HG03571 (cell line): ENCODE data around the gene EXD3.
"Not testable (repeated sequence)": the region's sequence is repeated elsewhere in the genome, so short reads cannot be mapped to it uniquely, and the experiment has no call there.

Source experiments
- ATAC-seq: cut with Tn5 transposase; IDR thresholded peaks from one replicate; pipeline ENCODE4 v1.9.1; 2021; ENCODE audit not compliant: unreplicated experiment

EXD3 gene

DNA sequence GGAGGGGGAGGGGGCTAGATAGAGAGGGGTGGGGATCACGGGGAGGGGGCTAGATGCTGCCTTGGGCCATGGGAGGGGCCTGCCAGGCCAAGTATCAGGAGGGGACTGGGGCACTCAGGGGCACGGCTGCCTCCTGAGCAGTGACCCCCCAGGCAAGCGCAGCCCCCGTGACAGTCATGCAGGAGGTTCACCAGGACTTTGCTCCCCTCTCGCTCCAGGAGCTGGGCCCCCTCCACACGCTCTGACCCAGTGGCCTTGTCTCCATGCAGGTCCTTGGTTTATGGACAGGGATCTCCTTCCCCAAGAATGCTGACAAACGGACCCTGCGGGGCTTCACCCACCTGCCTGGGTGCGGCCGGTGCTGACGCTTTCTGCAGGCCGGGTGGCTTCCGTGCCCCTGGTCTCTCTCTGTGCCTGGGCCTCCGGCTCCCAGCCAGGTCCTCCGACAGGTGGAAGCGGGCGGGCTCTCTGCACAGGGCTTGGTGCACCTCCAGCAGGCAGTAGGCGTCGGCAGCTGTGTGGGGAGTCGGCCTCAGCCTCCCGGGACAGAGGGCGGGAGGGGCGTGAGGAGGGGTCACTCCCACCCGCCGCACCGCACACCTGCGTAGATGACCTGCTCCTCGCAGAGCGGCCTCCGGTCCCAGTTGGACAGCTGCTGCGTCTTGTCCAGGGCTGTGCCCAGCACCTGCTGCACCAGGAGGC, 74.0 kb downstream of the EXD3 start:
- no peak for ATAC-seq

DNA sequence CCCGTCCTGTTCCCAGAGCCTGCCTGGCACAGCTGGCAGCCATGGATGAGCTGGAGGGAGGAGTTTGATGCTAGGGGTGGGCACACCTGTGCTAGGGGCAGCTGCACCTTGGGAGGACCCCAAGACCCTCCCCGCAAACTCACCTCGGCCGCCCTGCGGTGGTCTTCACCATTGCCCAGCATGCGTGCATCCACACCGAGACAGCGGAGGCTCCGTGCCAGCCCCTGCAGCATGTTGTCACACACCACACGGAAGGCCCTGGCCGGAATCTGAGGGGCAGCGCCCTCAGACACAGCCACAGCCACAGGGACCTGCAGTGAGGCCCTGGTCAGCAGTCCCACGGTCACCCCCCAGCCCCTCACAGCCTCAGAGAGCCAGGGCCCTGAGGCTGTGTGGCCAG, 75.0 kb downstream of the EXD3 start:
- ATAC-seq = no peak

DNA sequence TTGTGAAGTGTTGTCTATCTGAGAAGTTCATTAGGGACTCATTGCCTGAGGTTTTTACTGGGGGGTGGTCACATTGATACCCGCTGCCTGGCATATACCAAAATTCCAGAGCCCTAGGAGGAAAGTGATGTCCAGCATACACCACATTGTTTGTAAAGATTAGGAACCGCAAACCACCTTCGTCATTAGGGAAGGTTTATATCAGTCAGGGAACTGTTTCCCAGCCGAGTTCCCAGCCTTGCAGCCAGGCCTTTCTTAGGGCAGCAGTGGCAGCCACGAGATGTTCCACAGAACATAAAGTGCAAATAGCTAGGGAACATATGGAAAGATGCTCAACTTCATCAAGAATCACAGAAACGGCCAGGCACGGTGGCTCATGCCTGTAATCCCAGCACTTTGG, 80.5 kb downstream of the EXD3 start:
- no peak for ATAC-seq

DNA sequence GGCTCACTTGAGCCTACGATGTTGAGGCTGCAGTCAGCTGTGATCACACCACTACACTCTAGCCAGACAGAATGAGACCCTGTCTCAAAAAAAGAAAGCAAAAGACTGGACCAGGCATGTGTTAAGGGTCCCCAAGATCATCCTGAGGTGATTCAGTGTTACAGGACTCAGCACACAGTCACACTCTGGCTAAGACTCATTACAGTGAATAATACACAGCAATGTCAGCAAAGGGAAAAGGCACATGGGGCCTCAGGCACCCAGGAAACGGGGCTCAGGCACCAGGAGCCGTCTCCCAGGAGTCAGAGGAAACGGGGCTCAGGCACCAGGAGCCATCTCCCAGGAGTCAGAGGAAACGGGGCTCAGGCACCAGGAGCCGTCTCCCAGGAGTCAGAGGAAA, 81.7 kb downstream of the EXD3 start:
- no peak for ATAC-seq

DNA sequence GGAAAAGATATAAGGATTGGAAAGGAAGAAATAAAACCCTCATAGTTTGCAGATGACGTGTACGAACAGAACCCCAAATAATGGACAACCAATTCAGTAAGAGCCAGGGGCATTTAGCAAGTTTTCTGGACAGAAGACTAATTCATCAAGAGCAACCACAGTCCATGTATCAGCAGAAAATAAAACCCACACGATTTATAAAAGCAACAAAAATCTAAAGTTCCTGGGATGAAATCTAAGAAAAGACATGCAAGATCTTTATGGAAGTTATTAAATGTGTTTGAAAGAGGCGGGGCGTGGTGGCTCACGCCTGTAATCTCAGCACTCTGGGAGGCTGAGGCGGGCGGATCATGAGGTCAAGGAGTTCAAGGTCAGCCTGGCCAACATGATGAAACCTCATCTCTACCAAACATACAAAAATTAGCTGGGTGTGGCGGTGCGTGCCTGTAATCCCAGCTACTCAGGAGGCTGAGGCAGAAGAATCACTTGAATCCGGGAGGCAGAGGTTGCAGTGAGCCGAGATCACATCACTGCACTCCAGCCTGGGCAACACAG, 83.0 kb downstream of the EXD3 start:
- not testable (repeated sequence) for ATAC-seq

DNA sequence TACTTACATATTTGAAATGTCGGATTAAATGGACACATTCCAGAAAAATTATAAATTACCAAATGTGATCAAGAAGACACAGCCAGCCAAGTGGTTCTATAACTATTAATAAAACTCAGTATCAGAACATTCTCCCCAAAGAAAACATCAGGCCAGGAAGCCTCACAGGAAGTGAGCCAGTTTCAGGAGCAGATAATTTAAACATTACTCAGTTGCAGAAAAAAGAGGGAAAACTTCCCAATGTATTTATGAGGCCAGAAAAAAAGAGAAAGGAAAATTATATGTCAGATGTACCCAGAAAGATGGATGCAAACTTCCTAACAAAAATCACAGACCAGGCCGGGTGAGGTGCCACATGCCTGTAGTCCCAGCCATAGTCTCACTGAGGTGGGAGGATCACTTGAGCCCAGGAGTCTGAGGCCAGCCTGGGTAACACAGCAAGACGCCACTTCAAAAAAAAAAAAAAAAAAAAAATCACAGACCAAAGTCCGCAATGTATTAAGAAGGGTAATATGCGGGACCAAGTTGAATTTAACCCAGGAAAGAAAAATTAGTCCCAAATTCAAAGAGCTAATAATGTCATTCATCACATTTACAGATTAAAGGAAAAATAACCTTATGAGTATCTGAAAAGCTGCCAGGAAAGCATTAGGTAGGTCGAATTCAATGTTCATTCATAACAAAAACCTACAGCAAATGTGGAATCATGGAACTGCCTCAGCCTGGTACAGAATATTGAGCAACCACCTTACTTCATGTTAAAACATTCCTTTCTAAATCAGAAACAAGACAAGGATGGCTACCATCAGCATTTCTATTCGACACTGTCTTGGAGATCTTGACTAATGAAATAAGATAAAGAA, 83.7 kb downstream of the EXD3 start:
- no peak for ATAC-seq

DNA sequence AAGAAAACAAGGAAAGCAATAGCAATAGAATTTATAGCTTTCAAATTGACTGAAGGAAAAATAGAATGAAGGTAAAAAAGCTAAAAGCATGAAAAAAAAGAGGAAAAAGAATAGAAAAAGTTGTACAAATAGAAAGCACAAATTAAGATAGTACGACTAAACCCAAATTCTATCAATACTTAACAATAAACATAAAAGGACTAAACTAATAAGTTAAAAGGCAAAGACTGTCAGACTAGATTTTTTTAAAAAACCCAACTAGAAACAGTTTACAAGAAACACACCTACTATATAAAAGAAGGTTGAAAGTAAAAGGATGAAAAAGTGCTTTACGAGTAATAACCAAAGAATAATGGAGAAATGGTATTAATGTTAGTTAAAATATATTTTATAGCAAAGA, 86.2 kb downstream of the EXD3 start:
- ATAC-seq = no peak

DNA sequence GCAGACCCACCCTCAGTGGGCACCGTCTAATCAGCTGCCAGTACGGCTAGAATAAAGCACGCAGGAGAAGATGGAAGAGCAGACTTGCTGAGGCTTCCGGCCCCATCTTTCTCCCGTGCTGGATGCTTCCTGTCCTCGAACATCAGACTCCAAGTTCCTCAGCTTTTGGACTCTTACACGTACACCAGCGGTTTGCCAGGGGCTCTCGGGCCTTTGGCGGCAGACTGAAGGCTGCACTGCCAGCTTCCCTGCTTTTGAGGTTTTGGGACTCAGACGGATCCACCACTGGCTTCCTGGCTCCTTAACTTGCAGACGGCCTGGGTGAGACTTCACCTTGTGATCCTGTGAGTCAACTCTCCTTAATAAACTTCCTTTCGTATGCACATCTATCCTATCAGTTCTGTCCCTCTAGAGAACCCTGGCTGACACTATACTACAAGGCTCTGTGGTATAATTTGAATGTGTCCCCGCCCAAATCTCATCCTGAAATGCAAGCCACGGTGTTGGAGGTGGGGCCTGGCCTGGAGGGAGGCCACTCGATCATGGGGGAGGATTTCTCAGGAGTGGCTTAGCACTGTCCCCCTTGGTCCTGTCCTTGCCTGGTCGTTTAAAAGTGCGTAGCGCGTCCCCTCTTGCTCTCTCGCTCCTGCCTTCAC, 89.8 kb downstream of the EXD3 start:
- no peak for ATAC-seq

DNA sequence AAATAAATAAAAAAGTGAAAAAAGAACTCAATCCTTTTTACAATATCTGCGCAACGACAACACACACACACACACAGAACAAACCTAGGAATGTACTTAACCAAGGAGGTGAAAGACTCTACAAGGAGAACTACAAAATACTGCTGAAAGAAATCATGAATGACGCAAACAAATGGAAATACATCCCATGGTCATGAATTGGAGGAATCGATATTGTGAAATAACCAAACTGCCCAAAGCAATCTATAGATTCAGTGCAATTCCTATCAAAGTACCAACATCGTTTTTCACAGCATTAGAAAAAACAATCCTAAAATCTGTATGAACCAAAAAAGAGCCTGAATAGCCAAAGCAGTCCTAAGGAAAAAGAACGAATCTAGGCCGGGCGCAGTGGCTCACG, 91.0 kb downstream of the EXD3 start:
- ATAC-seq = no peak

DNA sequence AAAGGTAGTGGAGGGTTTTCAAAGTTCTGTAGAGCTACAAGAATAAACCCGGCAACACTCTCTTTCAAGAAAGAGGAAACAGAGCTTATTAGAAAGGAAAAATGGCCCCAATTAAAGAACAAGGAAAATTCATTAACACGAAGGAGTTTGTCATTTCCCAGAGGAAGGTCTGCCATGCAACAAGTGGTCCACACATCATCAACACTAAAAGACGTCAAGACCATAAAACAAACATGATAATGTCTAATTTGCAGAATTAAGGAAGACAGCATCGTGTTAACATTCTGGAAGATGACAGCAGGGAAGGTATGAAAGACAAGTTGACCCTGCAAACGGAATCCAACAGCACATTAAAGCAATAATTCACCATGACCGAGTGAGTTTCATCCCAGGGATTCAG, 92.3 kb downstream of the EXD3 start:
- no peak for ATAC-seq

DNA sequence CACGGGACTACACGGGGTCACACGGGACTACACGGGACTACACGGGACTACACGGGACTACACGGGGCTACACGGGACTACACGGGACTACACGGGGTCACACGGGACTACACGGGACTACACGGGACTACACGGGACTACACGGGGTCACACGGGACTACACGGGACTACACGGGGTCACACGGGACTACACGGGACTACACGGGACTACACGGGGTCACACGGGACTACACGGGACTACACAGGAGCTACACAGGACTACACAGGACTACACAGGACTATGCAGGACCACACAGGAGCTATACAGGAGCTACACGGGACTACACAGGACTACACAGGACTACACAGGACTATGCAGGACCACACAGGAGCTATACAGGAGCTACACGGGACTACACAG, 93.4 kb downstream of the EXD3 start:
- not testable (repeated sequence) for ATAC-seq

DNA sequence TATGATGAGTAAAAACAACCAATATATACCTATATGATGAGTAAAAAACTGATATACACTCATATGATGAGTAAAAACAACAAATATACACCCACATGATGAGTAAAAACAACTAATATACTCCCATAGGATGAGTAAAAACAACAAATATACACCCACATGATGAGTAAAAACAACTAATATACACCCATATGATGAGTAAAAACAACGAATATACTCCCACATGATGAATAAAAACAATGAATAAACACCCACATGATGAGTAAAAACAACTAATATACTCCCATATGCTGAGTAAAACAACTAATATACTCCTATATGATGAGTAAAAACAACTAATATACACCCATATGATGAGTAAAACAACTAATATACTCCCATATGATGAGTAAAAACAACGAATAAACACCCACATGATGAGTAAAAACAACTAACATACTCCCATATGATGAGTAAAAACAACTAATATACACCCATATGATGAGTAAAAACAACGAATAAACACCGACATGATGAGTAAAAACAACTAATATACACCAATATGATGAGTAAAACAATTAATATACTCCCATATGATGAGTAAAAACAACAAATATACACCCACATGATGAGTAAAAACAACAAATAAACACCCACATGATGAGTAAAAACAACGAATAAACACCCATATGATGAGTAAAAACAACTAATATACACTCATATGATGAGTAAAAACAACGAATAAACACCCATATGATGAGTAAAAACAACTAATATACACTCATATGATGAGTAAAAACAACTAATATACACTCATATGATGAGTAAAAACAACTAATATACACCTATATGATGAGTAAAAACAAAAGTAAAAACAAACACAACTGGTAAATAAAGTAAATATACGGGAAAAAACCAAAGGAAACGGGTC, 95.1 kb downstream of the EXD3 start:
- ATAC-seq = not testable (repeated sequence)

DNA sequence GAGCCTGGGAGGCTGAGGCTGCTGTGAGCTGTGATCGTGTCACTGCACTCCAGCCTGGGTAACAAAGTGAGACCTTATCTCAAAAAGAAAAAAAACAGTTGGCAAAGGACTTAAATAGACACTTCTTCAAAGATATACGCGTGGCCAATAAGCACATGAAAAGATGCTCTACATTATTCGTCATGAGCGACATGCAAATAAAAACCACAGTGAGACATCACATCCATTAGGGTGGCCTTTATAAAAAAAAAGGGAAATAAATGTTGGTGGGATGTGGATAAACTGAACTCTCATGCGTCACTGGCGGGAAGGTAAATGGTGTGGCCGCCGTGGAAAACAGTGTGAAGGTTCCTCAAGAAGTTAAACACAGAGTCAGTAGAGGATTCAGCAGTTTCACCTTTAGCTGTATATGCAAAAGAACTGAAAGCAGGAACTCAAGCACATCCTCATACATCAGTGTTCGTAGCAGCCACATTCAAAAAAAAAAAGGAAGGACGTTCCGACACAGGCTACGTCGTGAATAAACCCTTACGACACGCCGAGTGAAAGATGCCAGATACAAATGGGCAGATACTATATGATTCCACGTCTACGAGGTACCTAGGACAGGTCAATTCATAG, 96.4 kb downstream of the EXD3 start:
- ATAC-seq = no peak

DNA sequence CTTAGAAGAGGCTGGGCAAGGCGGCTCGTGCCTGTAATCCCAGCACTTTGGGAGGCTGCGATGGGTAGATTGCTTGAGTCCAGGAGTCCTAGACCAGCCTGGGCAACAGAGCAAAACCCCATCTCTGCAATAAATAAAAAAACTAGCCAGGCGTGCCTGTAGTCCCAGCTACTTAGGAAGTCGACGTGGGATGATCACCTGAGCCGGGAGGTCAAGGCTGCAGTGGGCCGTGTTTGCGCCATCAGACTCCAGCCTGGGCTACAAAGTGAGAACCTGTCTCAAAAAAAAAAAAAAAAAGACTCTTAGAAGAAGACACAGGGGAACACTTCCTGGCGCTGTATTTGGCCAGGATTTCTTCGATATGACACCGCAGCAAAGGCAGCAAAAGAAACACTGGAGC, 97.2 kb downstream of the EXD3 start:
- ATAC-seq = no peak

DNA sequence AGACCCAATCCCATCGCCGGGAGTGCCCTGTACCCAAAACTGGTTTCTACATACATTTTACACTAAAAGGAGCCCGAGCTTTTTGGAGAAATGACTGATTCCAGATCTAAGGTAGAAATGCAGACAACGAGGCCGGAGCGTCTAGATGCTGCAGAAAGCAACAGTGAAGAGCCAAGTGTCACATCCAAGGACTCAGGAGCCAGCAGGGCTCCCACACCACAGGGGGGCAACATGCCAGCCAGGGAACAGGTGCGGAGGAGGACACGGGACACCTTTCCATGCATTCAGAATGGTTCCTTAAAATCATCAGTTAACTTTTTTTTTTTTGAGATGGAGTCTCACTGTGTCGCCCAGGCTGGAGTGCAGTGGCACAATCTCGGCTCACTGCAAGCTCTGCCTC, 97.8 kb downstream of the EXD3 start:
- ATAC-seq = no peak

DNA sequence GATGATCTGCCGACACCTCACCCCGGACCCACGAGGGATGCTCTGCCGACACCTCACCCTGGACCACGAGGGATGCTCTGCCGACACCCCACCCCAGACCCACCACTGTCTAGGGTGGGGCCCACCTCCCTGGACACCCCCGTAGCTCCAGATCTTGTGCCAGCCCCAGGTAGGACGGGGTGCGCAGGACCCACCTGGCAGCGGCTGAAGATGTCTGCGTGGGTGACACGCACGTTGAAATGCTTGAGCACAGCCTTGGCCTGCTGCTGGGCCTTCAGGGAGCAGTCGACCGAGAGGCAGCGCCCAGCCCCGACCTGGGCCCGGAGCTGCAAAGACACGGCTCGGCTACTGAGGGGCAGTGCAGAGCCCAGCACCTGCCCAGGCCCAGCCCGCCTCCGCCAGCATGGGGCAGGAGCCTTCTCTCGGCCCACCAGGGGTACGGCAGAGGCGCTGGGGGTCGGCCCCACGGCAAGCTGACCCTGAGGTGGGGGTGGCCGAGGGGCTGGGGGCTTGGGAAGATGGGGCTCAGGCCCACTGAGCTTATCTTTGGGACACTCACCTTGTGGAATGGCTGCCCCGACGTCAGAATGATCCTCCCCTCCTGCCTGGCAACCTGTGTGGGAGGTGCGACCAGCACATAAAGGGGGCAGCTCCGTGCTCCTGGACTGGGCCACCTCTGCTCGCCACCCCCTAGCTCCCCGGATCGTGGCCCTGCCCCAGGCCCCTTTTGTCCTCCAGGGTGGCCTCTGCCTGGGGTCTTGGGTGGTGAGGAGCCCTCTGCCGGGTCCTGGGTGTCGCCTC, 99.2 kb downstream of the EXD3 start:
- ATAC-seq = no peak

DNA sequence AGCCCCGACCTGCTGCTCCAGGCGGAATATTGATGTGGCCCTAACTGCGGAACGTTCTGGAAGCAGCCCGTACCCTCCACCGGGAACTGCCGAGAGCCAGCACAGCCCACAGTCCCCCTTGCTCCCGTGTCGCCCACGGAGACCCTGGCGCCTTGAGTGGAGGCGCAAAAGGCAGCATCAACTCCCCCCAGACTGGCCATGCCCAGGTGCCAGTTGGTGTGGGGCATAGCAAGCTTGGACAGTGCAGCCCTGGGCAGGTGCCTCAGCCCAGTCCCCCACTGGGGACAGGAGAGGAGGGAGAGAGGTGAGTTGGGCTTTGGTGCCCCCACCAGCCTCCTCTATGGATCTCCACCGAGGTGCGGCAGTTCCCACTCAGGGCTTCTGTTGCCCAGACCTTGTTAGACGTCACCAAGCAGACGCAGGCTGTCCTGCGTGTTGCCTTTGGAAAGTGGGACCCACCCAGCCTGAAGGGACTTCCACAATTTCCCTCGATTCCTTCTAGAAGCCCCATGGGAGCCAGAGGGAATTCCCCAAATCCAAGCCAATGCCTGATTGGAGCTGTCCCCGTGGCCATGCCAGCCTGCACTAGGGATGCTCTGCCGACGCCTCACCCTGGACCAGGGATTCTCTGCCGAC, 101.1 kb downstream of the EXD3 start:
- ATAC-seq = no peak

DNA sequence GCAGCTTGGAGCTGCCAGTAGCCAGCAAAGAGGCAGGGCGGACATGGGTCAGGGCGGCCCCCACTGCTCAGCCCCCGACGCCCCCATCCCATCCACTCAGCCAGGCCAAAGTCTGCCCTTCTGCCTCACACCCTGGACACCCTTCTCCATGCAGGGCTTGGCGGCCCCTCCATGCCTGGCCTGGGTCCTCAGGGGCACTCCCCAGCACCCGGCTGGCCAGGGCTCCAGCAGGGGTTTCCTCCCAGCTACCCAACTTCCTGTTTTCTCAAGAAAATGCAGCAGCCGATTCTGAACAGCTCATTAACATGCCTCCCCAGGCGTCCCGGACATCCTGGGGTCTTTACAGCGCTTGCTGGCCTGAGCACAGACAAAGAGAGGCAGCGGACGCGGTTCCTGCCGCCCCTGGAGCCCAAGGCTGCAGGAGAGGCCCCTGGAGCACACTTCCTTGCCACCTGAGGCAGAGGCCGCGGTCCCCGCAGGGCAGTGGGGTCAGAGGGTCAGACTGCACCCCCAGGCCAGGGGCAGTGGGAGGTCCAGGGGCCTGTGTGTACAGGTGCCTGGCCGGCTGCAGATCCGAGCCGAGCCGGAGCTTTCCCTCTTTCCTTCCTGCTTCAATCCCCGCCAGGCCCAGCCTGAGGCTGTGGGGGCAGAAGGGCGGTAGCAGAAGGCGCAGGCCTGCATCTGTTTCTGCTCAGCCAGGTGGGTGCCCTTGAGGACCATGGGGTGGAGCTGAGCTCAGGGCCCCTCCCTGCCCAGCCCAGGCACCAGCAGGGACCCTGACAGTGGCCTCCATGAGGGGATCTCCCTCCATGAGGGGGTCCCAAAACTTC, 102.2 kb downstream of the EXD3 start:
- ATAC-seq = no peak
